ENCODE measurements around the gene ZNF689. TPM values are rescaled to one million over a fixed set of nuclear protein-coding genes. Genes with fewer than 3 reads are reported as not detected.

ZNF689 gene
- total and polyA plus RNA-seq, 2 of the 4 experiments (the other 2 are of a cell fraction) = 2.7 to 2.9 TPM

DNA sequence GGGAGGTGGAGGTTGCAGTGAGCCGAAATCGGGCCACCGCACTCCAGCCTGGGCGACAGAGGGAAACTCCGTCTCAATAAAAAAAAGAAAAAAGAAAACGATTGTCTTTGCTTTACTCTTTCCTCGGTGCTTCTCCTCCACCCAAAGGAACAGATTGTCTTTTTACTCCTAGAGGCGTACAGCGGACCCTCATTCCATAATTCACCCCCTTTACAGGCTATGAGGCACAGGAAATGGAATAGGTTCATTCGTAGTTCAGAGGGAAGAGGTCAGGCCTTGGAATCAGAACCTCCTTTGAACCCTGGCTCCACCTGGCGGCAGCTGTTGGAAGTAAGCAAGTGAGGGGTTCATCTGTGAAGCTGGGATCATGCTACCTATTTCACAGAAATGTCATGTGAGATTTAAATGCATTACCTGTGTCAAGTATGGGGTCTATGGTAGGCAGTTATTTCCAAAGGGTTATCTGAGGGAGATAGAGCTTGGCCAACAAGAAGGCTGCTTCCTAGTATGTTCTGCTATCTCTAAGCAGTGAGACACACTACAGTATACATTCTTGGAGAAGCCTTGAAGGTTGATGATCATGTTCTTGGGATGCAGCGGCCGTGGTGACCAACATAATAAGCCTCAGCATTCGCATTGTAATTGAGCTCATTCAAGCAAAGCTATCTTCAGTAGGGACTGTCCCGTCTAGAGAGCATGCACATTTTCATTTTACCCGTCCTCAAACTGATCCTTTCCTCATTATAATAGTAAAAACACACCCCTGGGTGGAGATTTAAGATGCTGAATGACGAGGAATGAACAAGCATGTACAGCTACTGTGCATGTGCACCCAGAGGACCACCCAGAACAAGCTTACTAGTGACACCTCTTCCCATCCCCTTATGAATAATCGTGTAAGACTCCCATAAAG lies 18.7 kb upstream of the ZNF689 start:
- Histone ChIP-seq H4K91ac (ENCODE audit: insufficient read depth, low read depth, low read length) (no peak overlapping the region), H2BK120ac (ENCODE audit: low read depth, low read length) (no peak overlapping the region), H3K79me1 (ENCODE audit: low read depth in 1 of 2, low read length in 2 of 2) (peaks cover 5 to 7% of the 10 kb centered on the region in 2 experiments; a peak in 3 of 4 replicates), H3K4ac (ENCODE audit: low read depth, low read length) (peak overlapping the region; percentile 44), H3K14ac (replicated peaks; ENCODE audit: low read depth, low read length) (no peak overlapping the region), H3K27me3 (ENCODE audit: control insufficient read depth, insufficient read depth, low read length) (no peaks in the 10 kb centered on the region), H3K23ac (ENCODE audit: low read depth, low read length) (0 out of 2 replicates have a peak overlapping the region, but pooled peaks have one; percentile 16), H2BK5ac (ENCODE audit: low read depth, low read length, poor library complexity, severe bottlenecking) (no peak overlapping the region), H3K4me3 (ENCODE audit: insufficient read depth, low read depth, low read length) (no peak overlapping the region), H2AK5ac (ENCODE audit: low read depth, low read length) (no peak overlapping the region), H3K9ac (ENCODE audit: low read depth, low read length) (no peak overlapping the region), H2BK20ac (ENCODE audit: low read depth, low read length) (no peak overlapping the region), H2AFZ (replicated peaks; ENCODE audit: low read length, poor library complexity) (peak overlapping the region; percentile 75), H3K27ac (ENCODE audit: insufficient read depth, low read length) (no peak overlapping the region), H3K36me3 (ENCODE audit: control insufficient read depth, insufficient read depth, low read length) (no peaks in the 10 kb centered on the region), H3K18ac (ENCODE audit: low read depth, low read length) (no peak overlapping the region), H3K9me1 (ENCODE audit: insufficient read depth, low read length) (no peaks in the 10 kb centered on the region; the same call in 1 of the 2 replicates), H3K4me1 (ENCODE audit: control insufficient read depth, insufficient read depth, low read length) (no peaks in the 10 kb centered on the region), H3K56ac (ENCODE audit: extremely low read depth, insufficient read depth, low read length) (no peak overlapping the region), H4K5ac (ENCODE audit: low read depth, low read length) (peak overlapping the region; percentile 82), H3K9me3 (ENCODE audit: control insufficient read depth, insufficient read depth, low read length) (peaks cover 5% of the 10 kb centered on the region; the same call in 1 of the 2 replicates), H4K8ac (ENCODE audit: low read depth in 2 of 2, low read length in 2 of 2) (peak overlapping the region; percentile 46 to 100), H2BK15ac (ENCODE audit: low read depth, low read length) (no peak overlapping the region), H4K20me1 (ENCODE audit: insufficient read depth, low read length) (no peaks in the 10 kb centered on the region), H3K4me2 (ENCODE audit: low read depth, low read length) (no peak overlapping the region), H2AK9ac (replicated peaks; ENCODE audit: low read depth, low read length, poor library complexity) (no peak overlapping the region)
- dilution Hi-C loops (cut with HindIII; ENCODE audit: low sequenced_read_pairs, unreplicated experiment) (no loop called here), intact Hi-C loops (cut with micrococcal nuclease) (loop anchor here (1.0 kb wide), 2 partner anchors 180 to 199 kb away; partner anchors contain the start of gene DCTPP1), in situ Hi-C loops (cut with MboI; ENCODE audit: low sequenced_read_pairs) (no loop called here)
- CTCF ChIA-PET = interaction anchor here (0.5 to 1.1 kb wide), 8 partner anchors 13 to 538 kb away, joined by 3 to 5 read pairs (median 4); partner anchors contain the start of gene DCTPP1
- 38% methylated on average over 2 of the region's 18 CpGs; no CpG with 5 or more reads in 1 of the 2 experiments for WGBS, 2 experiments (ENCODE audit: extremely low coverage in 2 of 2, insufficient read length in 1 of 2)
- ATAC-seq (ENCODE audit: low read depth) = peak; percentile 99
- POLR2A ChIA-PET (ENCODE audit: unreplicated experiment) = no interaction called here
- no TSS peak for BruUV-seq (replicated peaks)
- TF ChIP-seq MAFK (IDR thresholded peaks at IDR 0.05; ENCODE audit: low read depth, low read length) (no peak), RAD21 (IDR thresholded peaks at IDR 0.05; ENCODE audit: low read length) (peak; percentile 83), MXI1 (IDR thresholded peaks at IDR 0.05; ENCODE audit: borderline replicate concordance, low read depth, low read length) (no peak), POLR2A (IDR thresholded peaks at IDR 0.05; ENCODE audit: low read depth, low read length) (no peak), BHLHE40 (IDR thresholded peaks at IDR 0.05; ENCODE audit: low read depth, low read length) (no peak), RFX5 (IDR thresholded peaks at IDR 0.05; ENCODE audit: low read depth, low read length) (no peak), NFE2L2 (IDR thresholded peaks at IDR 0.05; ENCODE audit: low read depth, low read length) (no peak), SMC3 (IDR thresholded peaks at IDR 0.05; ENCODE audit: low read depth, low read length) (peak; percentile 90)
- TF ChIP-seq, protein P1, sequence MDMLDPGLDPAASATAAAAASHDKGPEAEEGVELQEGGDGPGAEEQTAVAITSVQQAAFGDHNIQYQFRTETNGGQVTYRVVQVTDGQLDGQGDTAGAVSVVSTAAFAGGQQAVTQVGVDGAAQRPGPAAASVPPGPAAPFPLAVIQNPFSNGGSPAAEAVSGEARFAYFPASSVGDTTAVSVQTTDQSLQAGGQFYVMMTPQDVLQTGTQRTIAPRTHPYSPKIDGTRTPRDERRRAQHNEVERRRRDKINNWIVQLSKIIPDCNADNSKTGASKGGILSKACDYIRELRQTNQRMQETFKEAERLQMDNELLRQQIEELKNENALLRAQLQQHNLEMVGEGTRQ (IDR thresholded peaks at IDR 0.05; ENCODE audit: low read depth, low read length) = no peak
- TF ChIP-seq, protein P2, sequence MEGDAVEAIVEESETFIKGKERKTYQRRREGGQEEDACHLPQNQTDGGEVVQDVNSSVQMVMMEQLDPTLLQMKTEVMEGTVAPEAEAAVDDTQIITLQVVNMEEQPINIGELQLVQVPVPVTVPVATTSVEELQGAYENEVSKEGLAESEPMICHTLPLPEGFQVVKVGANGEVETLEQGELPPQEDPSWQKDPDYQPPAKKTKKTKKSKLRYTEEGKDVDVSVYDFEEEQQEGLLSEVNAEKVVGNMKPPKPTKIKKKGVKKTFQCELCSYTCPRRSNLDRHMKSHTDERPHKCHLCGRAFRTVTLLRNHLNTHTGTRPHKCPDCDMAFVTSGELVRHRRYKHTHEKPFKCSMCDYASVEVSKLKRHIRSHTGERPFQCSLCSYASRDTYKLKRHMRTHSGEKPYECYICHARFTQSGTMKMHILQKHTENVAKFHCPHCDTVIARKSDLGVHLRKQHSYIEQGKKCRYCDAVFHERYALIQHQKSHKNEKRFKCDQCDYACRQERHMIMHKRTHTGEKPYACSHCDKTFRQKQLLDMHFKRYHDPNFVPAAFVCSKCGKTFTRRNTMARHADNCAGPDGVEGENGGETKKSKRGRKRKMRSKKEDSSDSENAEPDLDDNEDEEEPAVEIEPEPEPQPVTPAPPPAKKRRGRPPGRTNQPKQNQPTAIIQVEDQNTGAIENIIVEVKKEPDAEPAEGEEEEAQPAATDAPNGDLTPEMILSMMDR (conservative IDR thresholded peaks at IDR 0.05; ENCODE audit: low read depth, low read length) = peak; percentile 88
- peak; percentile 68 for DNase-seq

All from IMR-90 (cell line).